ENCODE results near the gene FMO2. TPM values are rescaled to one million over a fixed set of nuclear protein-coding genes. Genes with fewer than 3 reads are reported as not detected.

FMO2 gene
- total RNA-seq, 2 donors from 2014 or later = not detected

- no peak for DNase-seq
- no peak overlapping the region for H3K4me3 ChIP-seq (ENCODE audit: low read length)
These were observed 32.6 kb upstream of the FMO2 start for GRCh38 chr1:171152549-171152948.

DNA sequence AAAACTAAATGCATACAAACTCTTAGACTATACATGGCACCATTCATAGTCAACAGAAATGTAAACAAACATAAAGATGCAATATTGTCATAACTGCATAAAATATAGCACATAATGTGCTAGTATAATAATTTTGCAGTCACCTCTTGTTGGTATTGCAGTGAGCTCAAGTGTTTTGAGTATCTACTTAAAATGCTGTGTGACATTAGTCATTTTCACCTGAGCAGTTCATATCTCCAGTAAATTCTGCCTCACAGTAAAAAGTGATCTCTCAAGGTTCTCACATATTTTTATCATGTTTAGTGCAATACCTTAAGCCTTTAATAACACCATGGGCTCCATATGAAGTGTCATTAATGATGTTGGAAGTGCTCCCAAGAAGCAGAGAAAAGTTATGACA lies 29.6 kb upstream of the FMO2 start:
- H3K4me3 Mint-ChIP-seq = no peak overlapping the region
- no peaks in the 10 kb centered on the region for H3K36me3 Mint-ChIP-seq (ENCODE audit: low read depth)
- H3K27ac Mint-ChIP-seq = no peak overlapping the region
- no peaks in the 10 kb centered on the region for H3K36me3 ChIP-seq (ENCODE audit: control insufficient read depth, insufficient read depth, low read length)
- TF ChIP-seq CTCF (conservative IDR thresholded peaks at IDR 0.05) = no peak
- H3K4me1 ChIP-seq (ENCODE audit: control insufficient read depth, insufficient read depth, low read length) = peaks cover under 1% of the 10 kb centered on the region
- DNase-seq = no peak
- H3K27me3 ChIP-seq (ENCODE audit: control insufficient read depth, insufficient read depth, low read length, poor library complexity, severe bottlenecking) = no peaks in the 10 kb centered on the region
- peaks cover 13% of the 10 kb centered on the region for H3K9me3 Mint-ChIP-seq
- peaks cover 8% of the 10 kb centered on the region for H3K4me1 Mint-ChIP-seq
- H3K4me3 ChIP-seq (ENCODE audit: low read length) = no peak overlapping the region
- no peaks in the 10 kb centered on the region for H3K27me3 Mint-ChIP-seq (ENCODE audit: insufficient read depth)
- no peak overlapping the region for H3K27ac ChIP-seq (ENCODE audit: low read depth, low read length)
- H3K9ac ChIP-seq (ENCODE audit: extremely low read depth, low read length, poor library complexity, severe bottlenecking) = no peak overlapping the region
- peaks cover 7% of the 10 kb centered on the region for H3K9me3 ChIP-seq (ENCODE audit: control insufficient read depth, low read length)

More at GRCh38 chr1:171152549-171152948, 32.6 kb upstream of the FMO2 start:
- no peaks in the 10 kb centered on the region for H3K36me3 ChIP-seq (ENCODE audit: control insufficient read depth, insufficient read depth, low read length)
- Mint-ChIP-seq H3K9me3 (no peaks in the 10 kb centered on the region), H3K36me3 (ENCODE audit: low read depth) (no peaks in the 10 kb centered on the region), H3K27ac (no peak overlapping the region), H3K4me1 (no peaks in the 10 kb centered on the region), H3K4me3 (no peak overlapping the region), H3K27me3 (ENCODE audit: insufficient read depth) (no peaks in the 10 kb centered on the region)
- no peaks in the 10 kb centered on the region for H3K4me1 ChIP-seq (ENCODE audit: control insufficient read depth, insufficient read depth, low read length)
- H3K27ac ChIP-seq (ENCODE audit: low read depth, low read length) = no peak overlapping the region
- 82 to 86% methylated on average over 2 of the region's 2 CpGs for WGBS, 2 experiments (ENCODE audit: insufficient coverage in 1 of 2, insufficient read length in 1 of 2)
- no peak for TF ChIP-seq CTCF (conservative IDR thresholded peaks at IDR 0.05)
- H3K9ac ChIP-seq (ENCODE audit: extremely low read depth, low read length, poor library complexity, severe bottlenecking) = no peak overlapping the region
- no peaks in the 10 kb centered on the region for H3K9me3 ChIP-seq (ENCODE audit: control insufficient read depth, low read length)
- H3K27me3 ChIP-seq (ENCODE audit: control insufficient read depth, insufficient read depth, low read length, poor library complexity, severe bottlenecking) = no peaks in the 10 kb centered on the region

GRCh38 chr1:171158096-171158495 lies 27.0 kb upstream of the FMO2 start:
- H3K27me3 ChIP-seq (ENCODE audit: control insufficient read depth, insufficient read depth, low read length, poor library complexity, severe bottlenecking) = no peaks in the 10 kb centered on the region
- H3K4me1 ChIP-seq (ENCODE audit: control insufficient read depth, insufficient read depth, low read length) = peaks cover 3% of the 10 kb centered on the region
- no peak overlapping the region for H3K27ac ChIP-seq (ENCODE audit: low read depth, low read length)
- Mint-ChIP-seq H3K4me3 (no peak overlapping the region), H3K27ac (no peak overlapping the region), H3K27me3 (ENCODE audit: insufficient read depth) (no peaks in the 10 kb centered on the region), H3K36me3 (ENCODE audit: low read depth) (no peaks in the 10 kb centered on the region), H3K9me3 (peaks cover 13% of the 10 kb centered on the region), H3K4me1 (peaks cover 17% of the 10 kb centered on the region)
- H3K36me3 ChIP-seq (ENCODE audit: control insufficient read depth, insufficient read depth, low read length) = no peaks in the 10 kb centered on the region
- no peak overlapping the region for H3K9ac ChIP-seq (ENCODE audit: extremely low read depth, low read length, poor library complexity, severe bottlenecking)
- no peak for DNase-seq
- TF ChIP-seq CTCF (conservative IDR thresholded peaks at IDR 0.05) = no peak
- 83 to 87% methylated on average over 3 to 5 of the region's 5 CpGs for WGBS, 2 experiments (ENCODE audit: insufficient coverage in 1 of 2, insufficient read length in 1 of 2)
- no peak overlapping the region for H3K4me3 ChIP-seq (ENCODE audit: low read length)
- peaks cover 7% of the 10 kb centered on the region for H3K9me3 ChIP-seq (ENCODE audit: control insufficient read depth, low read length)

Data from endodermal cell (in vitro differentiated cells).